Neural cell (in vitro differentiated cells): ENCODE data around the gene UBE2Q1.

ENCODE experiments used
- EZH2 ChIP-seq: fragments of 200-600, 300-800 bp; shearing (Covaris generic), sonication (generic); IDR thresholded peaks from 2 replicates; pipeline ENCODE4 v1.6.1; 2014; ENCODE audit warnings: antibody characterized with exemption, low read length, borderline replicate concordance, mild to moderate bottlenecking; ENCODE audit not compliant: insufficient read depth, poor library complexity, severe bottlenecking
- MXI1 ChIP-seq: fragments of 450-650 bp; conservative IDR thresholded peaks from 2 replicates; pipeline ENCODE4 v1.6.1; 2014; ENCODE audit warnings: antibody characterized with exemption, mild to moderate bottlenecking; ENCODE audit not compliant: poor library complexity, severe bottlenecking
- POLR2AphosphoS5 ChIP-seq: IDR thresholded peaks from 2 replicates; pipeline ENCODE4 v1.6.1; 2012
- TF ChIP-seq, protein P1 (sequence below): fragments of 450-650 bp; IDR thresholded peaks from 2 replicates; pipeline ENCODE4 v1.5.1; 2014; ENCODE audit warnings: antibody characterized with exemption, mild to moderate bottlenecking, moderate library complexity; ENCODE audit not compliant: poor library complexity, severe bottlenecking

DNA sequence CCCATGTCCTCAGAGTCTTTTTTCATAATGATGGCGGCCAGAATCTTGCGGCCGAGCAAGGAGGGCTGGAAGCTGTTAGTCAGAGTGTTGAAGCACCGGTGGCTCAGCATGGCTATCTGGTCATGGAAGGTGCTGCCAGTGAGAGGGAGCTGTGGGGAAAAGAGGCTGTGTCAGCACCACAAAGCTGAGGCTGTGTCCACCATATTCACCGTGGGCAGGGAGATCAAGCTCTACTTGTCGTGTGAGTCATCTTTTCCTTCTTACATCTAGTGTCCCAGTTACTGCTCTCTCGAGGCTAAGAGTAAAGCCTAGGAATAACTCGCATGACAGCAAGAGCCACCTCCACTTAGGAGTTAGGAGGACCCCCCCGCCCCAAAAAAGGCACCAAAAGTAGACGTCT, 31.3 kb upstream of the UBE2Q1 start:
- TF ChIP-seq, protein P1, sequence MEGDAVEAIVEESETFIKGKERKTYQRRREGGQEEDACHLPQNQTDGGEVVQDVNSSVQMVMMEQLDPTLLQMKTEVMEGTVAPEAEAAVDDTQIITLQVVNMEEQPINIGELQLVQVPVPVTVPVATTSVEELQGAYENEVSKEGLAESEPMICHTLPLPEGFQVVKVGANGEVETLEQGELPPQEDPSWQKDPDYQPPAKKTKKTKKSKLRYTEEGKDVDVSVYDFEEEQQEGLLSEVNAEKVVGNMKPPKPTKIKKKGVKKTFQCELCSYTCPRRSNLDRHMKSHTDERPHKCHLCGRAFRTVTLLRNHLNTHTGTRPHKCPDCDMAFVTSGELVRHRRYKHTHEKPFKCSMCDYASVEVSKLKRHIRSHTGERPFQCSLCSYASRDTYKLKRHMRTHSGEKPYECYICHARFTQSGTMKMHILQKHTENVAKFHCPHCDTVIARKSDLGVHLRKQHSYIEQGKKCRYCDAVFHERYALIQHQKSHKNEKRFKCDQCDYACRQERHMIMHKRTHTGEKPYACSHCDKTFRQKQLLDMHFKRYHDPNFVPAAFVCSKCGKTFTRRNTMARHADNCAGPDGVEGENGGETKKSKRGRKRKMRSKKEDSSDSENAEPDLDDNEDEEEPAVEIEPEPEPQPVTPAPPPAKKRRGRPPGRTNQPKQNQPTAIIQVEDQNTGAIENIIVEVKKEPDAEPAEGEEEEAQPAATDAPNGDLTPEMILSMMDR = no peak
- no peak for TF ChIP-seq POLR2AphosphoS5
- TF ChIP-seq EZH2 = no peak
- no peak for TF ChIP-seq MXI1
